SK-MEL-5 (cell line): ENCODE results near the gene GRIK5. TPM values are rescaled to one million over a fixed set of nuclear protein-coding genes. Genes with fewer than 3 reads are reported as not detected.

Experiments used
- DNase-seq: peaks from one replicate; pipeline ENCODE4 v3.0.0-alpha.2; 2016; ENCODE audit warnings: low read depth, low spot score
- in situ Hi-C: cut with HindIII; loops from 2 replicates; pipeline ENCODE4 v1.10.0; 2016; ENCODE audit warnings: low sequenced_read_pairs, high pct_unique_total_duplicates, low pct_unique_long_range_greater_than_20kb
- total RNA-seq: library from RNA; depleted of rRNA; stranded (reverse); fragments of >200 nt; shearing (Covaris generic); gene quantifications from 2 replicates; pipeline ENCODE4 v1.2.3, GENCODE V29; 2014

GRIK5 gene
- total RNA-seq, 1 experiment from 2014 or later = not detected

DNA sequence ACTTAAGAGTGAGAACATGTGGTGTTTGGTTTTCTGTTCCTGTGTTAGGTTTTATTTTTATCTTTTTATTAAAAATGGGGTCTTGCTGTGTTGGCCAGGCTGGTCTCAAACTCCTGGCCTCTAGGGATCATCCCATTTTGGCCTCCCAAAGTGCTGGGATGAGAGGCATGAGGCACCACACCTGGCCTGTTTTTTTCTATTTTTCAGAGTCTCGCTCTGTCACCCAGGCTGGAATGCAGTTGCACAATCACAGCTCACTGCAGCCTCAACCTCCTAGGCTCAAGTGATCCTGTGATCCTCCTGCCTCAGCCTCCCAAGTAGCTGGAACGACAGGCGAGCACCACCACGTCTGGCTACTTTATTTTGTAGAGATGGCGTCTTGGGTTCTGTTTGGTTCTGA lies 13.5 kb upstream of the GRIK5 start:
- no peak for DNase-seq
- in situ Hi-C loops = no loop called here

DNA sequence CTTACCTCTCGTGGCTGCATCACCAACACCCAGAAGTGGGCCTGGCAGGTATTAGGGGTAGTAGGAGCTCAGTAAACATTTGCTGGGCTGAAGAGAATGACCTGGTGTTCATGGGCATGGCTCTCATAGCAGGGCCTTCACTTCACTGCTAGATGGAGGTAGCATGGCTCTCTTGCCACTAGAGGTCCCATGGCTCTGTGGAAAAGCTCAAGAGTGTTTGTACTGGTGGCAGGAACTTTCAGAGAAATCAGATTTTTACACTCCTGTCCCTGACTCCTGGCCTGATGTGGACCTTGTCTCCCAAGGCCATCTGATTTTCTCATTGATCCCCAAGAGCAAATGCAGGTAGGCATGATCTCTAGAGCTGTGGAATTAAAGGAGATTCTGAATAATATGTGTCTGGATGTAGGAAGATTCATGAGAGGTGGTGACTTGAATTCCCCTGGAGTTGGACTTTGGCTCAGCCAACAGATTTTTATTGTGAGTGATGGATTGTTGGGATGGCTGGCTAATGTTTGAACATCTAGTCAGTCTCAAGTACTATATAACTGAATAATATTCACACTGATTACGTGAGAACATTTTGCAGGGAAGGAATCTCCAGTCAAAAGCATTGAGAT lies 11.7 kb upstream of the GRIK5 start:
- DNase-seq = peak; percentile 67
- in situ Hi-C loops = no loop called here

DNA sequence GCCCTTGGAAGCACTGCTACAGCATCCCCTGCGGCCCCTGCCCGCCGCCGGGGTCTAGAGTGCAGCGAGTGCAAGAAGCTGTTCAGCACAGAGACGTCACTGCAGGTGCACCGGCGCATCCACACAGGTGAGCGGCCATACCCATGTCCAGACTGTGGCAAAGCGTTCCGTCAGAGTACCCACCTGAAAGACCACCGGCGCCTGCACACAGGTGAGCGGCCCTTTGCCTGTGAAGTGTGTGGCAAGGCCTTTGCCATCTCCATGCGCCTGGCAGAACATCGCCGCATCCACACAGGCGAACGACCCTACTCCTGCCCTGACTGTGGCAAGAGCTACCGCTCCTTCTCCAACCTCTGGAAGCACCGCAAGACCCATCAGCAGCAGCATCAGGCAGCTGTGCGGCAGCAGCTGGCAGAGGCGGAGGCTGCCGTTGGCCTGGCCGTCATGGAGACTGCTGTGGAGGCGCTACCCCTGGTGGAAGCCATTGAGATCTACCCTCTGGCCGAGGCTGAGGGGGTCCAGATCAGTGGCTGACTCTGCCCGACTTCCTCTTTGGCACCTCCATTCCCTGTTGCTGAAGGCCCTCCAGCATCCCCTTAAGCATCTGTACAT lies 10.9 kb upstream of the GRIK5 start:
- in situ Hi-C loops = no loop called here
- DNase-seq = no peak

DNA sequence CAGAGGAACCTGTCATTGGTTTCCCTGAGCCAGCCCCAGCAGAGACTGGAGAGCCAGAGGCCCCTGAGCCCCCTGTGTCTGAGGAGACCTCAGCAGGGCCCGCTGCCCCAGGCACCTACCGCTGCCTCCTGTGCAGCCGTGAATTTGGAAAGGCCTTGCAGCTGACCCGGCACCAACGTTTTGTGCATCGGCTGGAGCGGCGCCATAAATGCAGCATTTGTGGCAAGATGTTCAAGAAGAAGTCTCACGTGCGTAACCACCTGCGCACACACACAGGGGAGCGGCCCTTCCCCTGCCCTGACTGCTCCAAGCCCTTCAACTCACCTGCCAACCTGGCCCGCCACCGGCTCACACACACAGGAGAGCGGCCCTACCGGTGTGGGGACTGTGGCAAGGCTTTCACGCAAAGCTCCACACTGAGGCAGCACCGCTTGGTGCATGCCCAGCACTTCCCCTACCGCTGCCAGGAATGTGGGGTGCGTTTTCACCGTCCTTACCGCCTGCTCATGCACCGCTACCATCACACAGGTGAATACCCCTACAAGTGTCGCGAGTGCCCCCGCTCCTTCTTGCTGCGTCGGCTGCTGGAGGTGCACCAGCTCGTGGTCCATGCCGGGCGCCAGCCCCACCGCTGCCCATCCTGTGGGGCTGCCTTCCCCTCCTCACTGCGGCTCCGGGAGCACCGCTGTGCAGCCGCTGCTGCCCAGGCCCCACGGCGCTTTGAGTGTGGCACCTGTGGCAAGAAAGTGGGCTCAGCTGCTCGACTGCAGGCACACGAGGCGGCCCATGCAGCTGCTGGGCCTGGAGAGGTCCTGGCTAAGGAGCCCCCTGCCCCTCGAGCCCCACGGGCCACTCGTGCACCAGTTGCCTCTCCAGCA lies 10.1 kb upstream of the GRIK5 start:
- in situ Hi-C loops = no loop called here

DNA sequence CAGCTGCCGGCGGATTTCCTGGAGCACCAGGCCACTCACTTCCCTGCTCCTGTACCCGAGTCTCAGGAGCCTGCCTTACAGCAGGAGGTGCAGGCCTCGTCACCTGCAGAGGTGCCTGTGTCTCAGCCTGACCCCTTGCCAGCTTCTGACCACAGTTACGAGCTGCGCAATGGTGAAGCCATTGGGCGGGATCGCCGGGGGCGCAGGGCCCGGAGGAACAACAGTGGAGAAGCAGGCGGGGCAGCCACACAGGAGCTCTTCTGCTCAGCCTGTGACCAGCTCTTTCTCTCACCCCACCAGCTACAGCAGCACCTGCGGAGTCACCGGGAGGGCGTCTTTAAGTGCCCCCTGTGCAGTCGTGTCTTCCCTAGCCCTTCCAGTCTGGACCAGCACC lies 9.3 kb upstream of the GRIK5 start:
- no peak for DNase-seq
- in situ Hi-C loops = no loop called here

More for the DNA sequence above, 10.1 kb upstream of the GRIK5 start:
- no peak for DNase-seq

DNA sequence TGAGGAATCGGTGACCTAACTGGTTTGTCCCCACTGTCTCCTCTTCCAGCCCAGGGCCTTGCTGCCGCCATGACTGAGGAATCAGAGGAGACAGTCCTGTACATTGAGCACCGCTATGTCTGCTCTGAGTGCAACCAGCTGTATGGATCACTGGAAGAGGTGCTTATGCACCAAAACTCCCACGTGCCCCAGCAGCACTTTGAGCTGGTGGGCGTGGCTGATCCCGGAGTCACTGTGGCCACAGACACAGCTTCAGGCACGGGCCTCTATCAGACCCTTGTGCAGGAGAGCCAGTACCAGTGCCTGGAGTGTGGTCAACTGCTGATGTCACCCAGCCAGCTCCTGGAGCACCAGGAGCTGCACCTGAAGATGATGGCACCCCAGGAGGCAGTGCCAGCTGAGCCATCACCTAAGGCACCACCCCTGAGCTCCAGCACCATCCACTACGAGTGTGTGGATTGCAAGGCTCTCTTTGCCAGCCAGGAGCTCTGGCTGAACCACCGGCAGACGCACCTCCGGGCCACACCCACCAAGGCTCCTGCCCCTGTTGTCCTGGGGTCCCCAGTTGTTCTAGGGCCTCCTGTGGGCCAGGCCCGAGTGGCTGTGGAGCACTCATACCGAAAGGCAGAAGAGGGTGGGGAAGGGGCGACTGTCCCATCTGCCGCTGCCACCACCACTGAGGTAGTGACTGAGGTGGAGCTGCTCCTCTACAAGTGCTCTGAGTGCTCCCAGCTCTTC lies 8.7 kb upstream of the GRIK5 start:
- no peak for DNase-seq
- in situ Hi-C loops = no loop called here

DNA sequence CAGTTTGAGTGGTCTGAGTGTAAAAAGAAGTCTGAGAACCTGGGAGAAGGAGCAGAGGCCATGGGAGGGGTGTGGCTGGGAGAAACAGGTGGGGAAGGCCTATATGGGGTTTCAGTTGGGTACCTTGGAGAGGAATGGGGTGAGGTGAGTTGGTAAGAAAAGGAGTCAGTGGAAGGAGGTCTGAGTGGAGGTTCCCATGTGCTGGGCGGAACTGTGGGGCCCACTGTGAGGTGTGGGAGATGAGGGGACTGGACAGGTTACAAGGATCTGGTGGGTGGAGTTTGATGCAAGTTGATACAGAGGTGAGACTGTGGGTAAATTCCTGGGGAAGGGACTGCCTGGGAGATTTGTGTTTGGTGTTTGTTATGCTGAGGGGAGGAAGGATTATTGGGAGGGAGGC lies 8.1 kb upstream of the GRIK5 start:
- in situ Hi-C loops = no loop called here
- no peak for DNase-seq

DNA sequence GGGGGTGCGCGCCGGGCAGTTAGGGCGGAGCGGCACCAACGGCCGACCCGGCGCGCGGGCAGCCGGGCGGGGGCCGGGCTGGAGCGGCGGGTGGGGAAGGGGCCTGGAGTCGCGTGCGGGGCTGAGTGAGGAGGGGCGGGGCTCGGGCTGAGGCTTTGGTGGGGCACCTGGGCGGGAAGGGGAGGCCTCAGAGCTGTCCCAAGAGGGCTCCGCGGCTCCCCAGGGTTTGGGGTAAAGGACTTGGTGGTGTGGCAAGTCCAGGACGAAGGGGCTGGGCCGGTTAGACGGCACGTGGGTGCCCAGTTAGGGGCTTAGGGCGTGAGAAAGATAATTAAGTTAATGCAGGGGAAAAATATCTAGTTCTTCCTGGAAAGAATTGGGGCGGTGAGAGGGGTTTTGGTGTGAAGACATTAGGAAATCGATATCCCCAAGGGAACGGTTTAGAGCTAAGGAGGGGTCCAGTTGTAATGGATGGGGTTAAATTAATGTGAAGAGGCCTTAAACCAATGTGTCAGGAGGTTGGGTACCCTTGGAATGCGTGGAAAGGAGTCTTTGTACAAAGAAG lies 6.5 kb upstream of the GRIK5 start:
- no peak for DNase-seq
- in situ Hi-C loops = no loop called here

DNA sequence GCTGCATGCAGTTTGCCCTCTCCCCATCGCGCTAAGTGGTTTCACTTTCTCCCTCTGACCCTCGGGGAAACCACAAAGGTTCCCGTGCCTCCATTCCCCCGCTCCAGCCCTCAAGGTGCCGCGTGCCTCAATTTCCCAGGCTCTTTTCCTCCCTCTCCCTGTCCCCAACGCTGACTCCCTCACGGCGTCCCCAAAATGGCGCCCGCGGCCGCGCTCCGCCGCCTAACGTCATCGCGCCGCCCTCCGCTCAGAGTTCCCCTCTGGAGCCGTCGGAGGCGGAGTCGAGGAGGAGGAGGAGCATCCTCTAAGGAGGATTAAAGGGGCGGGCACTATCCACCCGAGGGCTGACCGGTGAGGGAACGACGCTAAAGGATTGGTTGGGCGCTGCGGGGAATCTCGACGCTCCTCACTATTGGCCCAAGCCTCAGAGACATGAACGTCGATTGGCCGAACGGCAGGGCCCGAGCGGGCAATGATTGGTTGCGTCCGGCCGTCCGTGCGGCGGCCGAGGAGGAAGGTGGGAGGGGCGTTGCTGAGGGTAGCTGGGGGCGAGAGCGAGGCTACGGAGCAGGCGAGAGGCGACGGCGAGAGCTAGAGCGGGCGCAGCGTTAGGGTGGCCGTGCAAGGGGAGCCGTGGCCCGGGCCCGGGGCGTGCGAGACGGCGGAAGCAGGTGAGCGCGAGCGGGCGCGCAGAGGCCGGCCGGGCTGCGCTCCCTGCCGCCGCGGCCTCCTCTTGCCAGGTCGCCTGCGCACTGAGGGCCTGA lies 5.8 kb upstream of the GRIK5 start, which contains the start of gene ZNF574:
TSS of gene ZNF574 (plus strand) at position 551 of the 764 bp plus-strand sequence. CDS start 2,441 bp downstream, outside the sequence.
- in situ Hi-C loops = no loop called here
- peak; percentile 99 for DNase-seq

DNA sequence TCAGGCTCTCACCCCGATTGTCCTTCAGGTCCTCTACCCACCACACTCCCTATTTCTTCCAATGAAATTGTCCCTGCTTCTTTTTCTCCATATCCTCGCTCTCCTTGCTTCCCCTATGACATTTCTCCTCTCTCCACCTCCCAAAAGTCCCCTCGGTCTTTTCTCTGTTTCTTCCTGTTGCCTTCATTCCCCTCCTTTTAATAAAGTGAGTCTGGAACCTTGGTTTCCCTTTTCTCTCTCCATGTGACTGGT lies 5.3 kb upstream of the GRIK5 start:
- no peak for DNase-seq
- in situ Hi-C loops = no loop called here

DNA sequence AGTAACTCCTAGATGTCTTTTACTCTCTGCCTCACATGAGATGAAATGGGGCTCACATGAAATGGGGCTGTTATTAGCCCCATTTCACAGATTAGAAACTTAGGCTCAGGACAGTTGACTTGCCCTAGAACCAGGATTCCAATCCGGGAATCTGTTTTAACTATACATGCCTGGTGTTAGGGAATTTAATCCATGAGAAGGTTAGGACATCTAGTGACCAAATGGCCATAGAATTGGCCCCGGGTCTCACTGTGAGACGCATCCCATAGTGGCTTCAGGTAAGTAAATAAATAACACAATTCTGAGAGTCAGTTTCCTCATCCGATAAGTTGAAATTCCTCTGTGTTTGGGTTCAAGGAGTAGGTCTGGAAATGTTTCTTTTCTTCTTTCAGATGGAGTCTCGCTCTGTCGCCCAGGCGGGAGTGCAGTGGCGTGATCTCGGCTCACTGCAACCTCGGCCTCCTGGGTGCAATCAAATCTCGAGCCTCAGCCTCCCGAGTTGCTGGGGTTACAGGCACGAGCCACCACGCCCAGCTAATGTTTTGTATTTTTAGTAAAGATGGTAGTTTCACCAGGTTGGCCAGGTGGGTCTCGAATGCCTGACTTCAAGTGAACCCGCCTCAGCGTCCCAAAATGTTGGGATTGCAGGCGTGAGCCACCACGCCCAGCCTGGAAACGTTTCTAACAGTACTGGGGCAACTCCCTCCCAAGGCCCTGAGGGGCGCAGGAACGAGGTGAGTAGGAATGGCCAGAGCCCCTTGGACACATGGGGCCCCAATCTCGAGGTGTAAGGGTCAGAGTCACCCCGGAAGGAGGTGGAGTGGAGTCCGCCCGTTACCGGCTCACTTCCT lies 4.7 kb upstream of the GRIK5 start:
- DNase-seq = peak; percentile 14
- in situ Hi-C loops = no loop called here

DNA sequence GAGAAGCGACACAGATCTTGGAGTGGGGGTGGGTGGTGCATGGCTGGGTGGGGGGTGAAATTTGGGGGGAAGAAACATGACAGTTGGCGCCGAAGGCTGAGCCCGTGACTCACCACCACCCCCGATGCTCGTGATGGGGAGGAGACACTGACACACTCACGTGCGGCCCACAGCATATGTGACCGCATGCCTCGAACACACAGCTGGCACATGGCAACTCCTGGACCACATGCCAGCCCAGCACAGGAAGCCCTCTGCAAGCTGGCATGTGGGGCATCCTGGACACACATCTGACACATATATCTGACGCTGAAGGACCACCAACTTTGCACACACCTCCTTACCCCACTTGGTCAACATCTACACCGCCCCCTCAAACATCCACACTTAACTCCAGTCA lies 1.2 kb upstream of the GRIK5 start:
- DNase-seq = no peak
- in situ Hi-C loops = no loop called here

DNA sequence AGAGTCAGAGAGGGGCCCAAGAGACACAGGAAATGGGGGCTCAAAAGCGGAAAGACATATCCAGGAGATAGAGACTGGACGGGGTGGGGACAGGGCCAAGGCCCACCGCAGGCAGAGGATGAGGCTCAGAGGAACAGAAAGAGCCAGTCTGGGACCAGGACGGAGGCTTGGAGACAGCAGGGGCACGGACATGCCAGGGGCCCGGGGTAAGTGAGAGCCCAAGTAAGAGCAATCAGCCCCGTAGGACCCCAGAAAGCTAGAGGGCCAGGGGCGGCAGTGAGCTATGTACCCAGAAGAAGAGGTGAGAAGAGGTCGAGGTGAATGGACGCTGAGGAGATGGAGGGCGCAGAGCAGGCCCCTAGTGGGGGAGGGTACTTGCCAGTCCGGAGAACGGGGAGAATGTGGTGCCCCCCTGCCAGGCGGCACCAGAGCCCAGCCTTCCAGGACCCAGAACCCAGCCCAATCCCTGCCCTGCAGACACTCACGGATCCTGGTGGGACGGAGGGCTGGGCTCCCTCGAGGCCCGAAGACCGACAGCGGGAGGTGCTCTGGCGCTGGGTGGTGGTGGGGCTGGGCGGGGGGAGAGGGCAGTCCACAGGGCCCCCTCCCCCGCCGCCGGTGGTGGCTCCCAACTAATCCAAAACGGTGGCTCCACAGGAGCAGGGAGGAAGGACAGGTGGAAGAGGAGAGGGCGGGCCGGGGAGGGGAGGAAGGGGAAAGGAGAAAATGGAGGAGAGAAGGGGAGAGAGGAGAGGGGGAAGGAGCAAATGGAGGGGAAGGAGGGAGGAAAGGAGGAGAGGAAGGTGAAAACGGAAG lies 1.0 kb downstream of the GRIK5 start:
- no peak for DNase-seq
- in situ Hi-C loops = no loop called here

DNA sequence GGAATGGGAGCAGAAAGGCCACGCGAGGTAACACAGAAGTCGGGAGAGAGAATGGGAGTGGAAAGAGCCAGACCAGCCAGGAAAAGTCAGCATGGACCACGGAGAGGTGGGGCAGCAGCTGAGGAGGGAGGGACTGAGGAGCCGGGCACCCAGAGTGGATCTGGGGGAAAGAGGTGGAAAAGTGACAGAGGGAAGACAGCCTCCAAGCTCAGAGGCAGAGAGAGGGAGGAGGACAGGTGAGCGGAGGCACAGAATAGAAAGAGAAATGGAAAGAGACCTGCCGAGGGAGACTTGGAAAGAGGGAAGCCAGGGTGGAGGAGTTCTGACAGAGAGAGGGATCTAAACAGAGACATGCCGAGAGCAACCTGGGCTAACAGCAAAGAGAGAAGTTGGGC lies 1.6 kb downstream of the GRIK5 start:
- in situ Hi-C loops = no loop called here
- DNase-seq = no peak

DNA sequence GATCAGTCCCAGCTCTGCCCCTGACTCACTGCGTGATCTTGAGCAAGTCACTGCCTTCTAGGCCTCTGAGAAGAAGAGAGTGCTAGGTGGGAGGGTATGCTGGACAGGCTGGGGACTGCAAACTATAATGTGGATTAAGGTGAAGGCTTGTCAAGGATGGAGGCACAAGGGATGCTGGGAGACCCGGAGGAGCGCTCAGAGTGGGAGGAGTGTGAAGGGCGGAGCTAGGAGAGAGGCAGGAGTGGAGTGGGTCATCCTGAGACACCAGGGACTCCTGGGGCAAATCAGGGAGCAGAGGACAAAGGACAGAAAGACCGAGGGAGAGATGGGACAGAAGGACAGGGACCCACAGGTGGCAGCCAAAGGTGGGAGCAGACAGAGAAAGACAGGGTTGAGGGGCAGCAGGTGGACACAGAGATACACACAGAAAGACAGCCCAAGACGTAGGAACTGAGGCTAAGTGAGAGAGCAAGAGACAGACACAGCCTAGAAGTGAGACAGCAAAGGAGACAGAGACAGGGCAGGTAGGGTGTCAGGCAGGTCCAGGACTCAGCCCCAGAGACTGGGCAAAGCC lies 2.6 kb downstream of the GRIK5 start:
- peak; percentile 8 for DNase-seq
- in situ Hi-C loops = no loop called here
